PFSK-1 (cell line): ENCODE measurements around the gene GDAP1L1.

Experiments
- POLR2AphosphoS5 ChIP-seq: IDR thresholded peaks from 2 replicates; pipeline ENCODE4 v1.6.1; 2012; ENCODE audit warnings: low read depth, mild to moderate bottlenecking, control low read depth, low read length, moderate library complexity
- SIN3A ChIP-seq: IDR thresholded peaks from 2 replicates; pipeline ENCODE4 v1.6.1; 2012; ENCODE audit warnings: mild to moderate bottlenecking, low read length, moderate library complexity, borderline replicate concordance; ENCODE audit not compliant: insufficient read depth
- TAF1 ChIP-seq: IDR thresholded peaks from 2 replicates; pipeline ENCODE4 v1.6.1; 2012; ENCODE audit warnings: low read length, control low read depth, borderline replicate concordance; ENCODE audit not compliant: insufficient read depth
- TF ChIP-seq, protein P1 (sequence below), 2 experiments: IDR thresholded peaks; 2 replicates each; pipeline versions ENCODE4 v1.6.1 to v1.8.0; 2011 to 2012; ENCODE audit warnings: low read depth in 2 of 2, low read length in 2 of 2, control low read depth in 1 of 2, inconsistent platforms in 1 of 2, mild to moderate bottlenecking in 1 of 2, moderate library complexity in 1 of 2; ENCODE audit not compliant: insufficient read depth in 1 of 2

- TF ChIP-seq, protein P1, sequence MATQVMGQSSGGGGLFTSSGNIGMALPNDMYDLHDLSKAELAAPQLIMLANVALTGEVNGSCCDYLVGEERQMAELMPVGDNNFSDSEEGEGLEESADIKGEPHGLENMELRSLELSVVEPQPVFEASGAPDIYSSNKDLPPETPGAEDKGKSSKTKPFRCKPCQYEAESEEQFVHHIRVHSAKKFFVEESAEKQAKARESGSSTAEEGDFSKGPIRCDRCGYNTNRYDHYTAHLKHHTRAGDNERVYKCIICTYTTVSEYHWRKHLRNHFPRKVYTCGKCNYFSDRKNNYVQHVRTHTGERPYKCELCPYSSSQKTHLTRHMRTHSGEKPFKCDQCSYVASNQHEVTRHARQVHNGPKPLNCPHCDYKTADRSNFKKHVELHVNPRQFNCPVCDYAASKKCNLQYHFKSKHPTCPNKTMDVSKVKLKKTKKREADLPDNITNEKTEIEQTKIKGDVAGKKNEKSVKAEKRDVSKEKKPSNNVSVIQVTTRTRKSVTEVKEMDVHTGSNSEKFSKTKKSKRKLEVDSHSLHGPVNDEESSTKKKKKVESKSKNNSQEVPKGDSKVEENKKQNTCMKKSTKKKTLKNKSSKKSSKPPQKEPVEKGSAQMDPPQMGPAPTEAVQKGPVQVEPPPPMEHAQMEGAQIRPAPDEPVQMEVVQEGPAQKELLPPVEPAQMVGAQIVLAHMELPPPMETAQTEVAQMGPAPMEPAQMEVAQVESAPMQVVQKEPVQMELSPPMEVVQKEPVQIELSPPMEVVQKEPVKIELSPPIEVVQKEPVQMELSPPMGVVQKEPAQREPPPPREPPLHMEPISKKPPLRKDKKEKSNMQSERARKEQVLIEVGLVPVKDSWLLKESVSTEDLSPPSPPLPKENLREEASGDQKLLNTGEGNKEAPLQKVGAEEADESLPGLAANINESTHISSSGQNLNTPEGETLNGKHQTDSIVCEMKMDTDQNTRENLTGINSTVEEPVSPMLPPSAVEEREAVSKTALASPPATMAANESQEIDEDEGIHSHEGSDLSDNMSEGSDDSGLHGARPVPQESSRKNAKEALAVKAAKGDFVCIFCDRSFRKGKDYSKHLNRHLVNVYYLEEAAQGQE (IDR thresholded peaks at IDR 0.05; ENCODE audit: insufficient read depth in 1 of 2, low read depth in 2 of 2, low read length in 2 of 2) = no peak
- TF ChIP-seq TAF1 = no peak
- no peak for TF ChIP-seq POLR2AphosphoS5
- TF ChIP-seq SIN3A = no peak
Measured at GRCh38 chr20:44247131-44247571, at the start of gene GDAP1L1.
